SHP77 treated with DMSO at 0.1 percent for 48 hours (cell line): Measurements from ENCODE around the gene ANKLE1.
"Not testable (repeated sequence)": the region's sequence is repeated elsewhere in the genome, so short reads cannot be mapped to it uniquely, and the experiment has no call there.

Experiments used
- DNase-seq: peaks from one replicate; lab custom pipeline; 2025; lab: John Stamatoyannopoulos, UW

Gene ANKLE1

GRCh38 chr19:17283504-17283996 lies 1.8 kb downstream of the ANKLE1 start:
- no peak for DNase-seq

GRCh38 chr19:17285415-17286135 lies 3.9 kb downstream of the ANKLE1 start:
- no peak for DNase-seq

- no peak for DNase-seq
These were observed 4.6 kb downstream of the ANKLE1 start for GRCh38 chr19:17286263-17286662.

- no peak for DNase-seq
These were observed 5.1 kb downstream of the ANKLE1 start for GRCh38 chr19:17286752-17287151.

- no peak for DNase-seq
These were observed 7.8 kb downstream of the ANKLE1 start for GRCh38 chr19:17289489-17289888.

- DNase-seq: no peak
These were observed 10.8 kb downstream of the ANKLE1 start for GRCh38 chr19:17292301-17293074.

- no peak for DNase-seq
These were observed 11.9 kb downstream of the ANKLE1 start for GRCh38 chr19:17293605-17294004.

GRCh38 chr19:17294051-17294891 lies 12.6 kb downstream of the ANKLE1 start:
- no peak for DNase-seq

- not testable (repeated sequence) for DNase-seq
These were observed 13.8 kb downstream of the ANKLE1 start for GRCh38 chr19:17295551-17295950.

GRCh38 chr19:17296273-17296672 lies 14.6 kb downstream of the ANKLE1 start:
- DNase-seq: no peak

- no peak for DNase-seq
These were observed 15.3 kb downstream of the ANKLE1 start for GRCh38 chr19:17296976-17297375.

GRCh38 chr19:17300992-17301619 lies 19.4 kb downstream of the ANKLE1 start:
- no peak for DNase-seq

- no peak for DNase-seq
These were observed 20.9 kb downstream of the ANKLE1 start for GRCh38 chr19:17302391-17303166.

- DNase-seq: peak; percentile 90
These were observed 21.7 kb downstream of the ANKLE1 start, which contains the start of gene ABHD8 for GRCh38 chr19:17303167-17303939. ABHD8 (minus strand) TSS chr19:17303425; CDS start chr19:17301616, 1,809 bp downstream.

GRCh38 chr19:17303940-17304267 lies 22.2 kb downstream of the ANKLE1 start:
- no peak for DNase-seq

- DNase-seq: peak; percentile 51
These were observed 22.9 kb downstream of the ANKLE1 start for GRCh38 chr19:17304386-17305215.

- no peak for DNase-seq
These were observed 23.5 kb downstream of the ANKLE1 start for GRCh38 chr19:17305216-17305516.

- DNase-seq: peak; percentile 99
These were observed 24.0 kb downstream of the ANKLE1 start, which contains the start of gene MRPL34 for GRCh38 chr19:17305517-17306284. MRPL34 (plus strand) TSS chr19:17305872; CDS start chr19:17305893, 21 bp downstream.

GRCh38 chr19:17306285-17306714 lies 24.6 kb downstream of the ANKLE1 start:
- DNase-seq: no peak
